Right renal cortex interstitium (tissue), 3 donors: ENCODE data around the gene C2. TPM values are rescaled to one million over a fixed set of nuclear protein-coding genes. Genes with fewer than 3 reads are reported as not detected.
"Not testable (repeated sequence)": the region's sequence is repeated elsewhere in the genome, so short reads cannot be mapped to it uniquely, and the experiment has no call there.

Experiments used
- DNase-seq, 3 donors: peaks; one replicate each; pipeline ENCODE4 v3.0.0-alpha.2; 2013; ENCODE audit warnings: low read depth in 3 of 3, low spot score in 2 of 3
- polyA plus RNA-seq, 3 donors: library from polyadenylated mRNA; unstranded; fragments of 120-200 nt; gene quantifications; one replicate each; pipeline ENCODE4 v1.2.1, GENCODE V29; 2013; ENCODE audit not compliant: insufficient read length in 3 of 3

The C2 gene
- polyA plus RNA-seq, 3 donors: 3.3 to 4.3 (median 4.0) TPM

DNA sequence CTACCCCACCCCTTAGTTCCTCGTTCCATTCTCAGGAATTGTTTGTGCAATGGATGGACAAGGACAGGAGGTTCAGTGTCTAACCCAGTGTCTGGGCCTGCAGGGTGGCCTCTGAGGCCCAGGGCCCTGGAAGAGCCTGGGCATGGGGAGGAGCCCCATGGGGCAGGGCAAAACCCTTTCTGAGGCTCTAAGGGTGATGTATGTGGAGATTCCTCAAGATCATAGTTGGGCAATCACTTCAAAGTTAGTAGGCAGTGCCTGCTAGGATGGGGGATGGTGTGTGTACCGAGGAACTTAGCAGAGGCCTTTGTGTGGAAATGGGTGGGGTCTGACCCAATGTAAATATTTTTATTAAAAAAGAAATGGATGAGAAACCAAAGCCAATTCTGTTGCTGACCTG is 6.7 kb upstream of the C2 start:
- no peak for DNase-seq

- DNase-seq: no peak
Observed at GRCh38 chr6:31922942-31923341, 4.6 kb upstream of the C2 start.

DNA sequence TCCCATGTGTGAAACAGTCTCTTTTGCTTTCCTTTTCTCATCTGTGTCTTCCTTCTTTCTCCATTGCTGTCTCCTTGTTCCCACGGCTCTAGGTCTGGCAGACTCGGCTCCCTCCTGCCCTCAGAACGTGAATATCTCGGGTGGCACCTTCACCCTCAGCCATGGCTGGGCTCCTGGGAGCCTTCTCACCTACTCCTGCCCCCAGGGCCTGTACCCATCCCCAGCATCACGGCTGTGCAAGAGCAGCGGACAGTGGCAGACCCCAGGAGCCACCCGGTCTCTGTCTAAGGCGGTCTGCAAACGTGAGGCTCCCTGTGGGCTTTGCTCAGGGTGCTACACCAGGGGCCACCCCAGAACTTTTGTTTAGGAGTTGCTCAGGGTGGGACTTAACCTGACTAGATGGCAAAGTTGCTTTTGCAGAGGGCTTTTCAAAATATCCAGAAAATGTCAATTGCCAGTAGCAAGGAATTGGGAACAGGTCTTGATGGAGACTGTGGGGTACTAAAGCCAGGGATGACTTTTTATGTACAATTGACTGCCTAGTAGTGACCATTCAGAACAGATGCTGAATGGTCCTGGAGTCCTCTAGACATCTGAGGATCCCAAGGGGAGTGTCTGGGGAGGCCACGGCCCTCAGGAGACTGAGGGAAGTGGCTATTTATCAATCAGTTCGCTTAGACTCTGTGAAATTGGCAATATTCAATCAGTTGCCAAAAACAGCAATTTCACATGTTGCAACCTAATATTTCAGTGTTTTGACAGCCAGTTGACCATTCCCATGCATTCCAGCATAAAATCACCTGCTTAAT is 550 bp downstream of the C2 start:
- no peak for DNase-seq

GRCh38 chr6:31928672-31928939 is 1.1 kb downstream of the C2 start:
- no peak for DNase-seq

- DNase-seq: no peak
Observed at GRCh38 chr6:31930962-31931361, 3.4 kb downstream of the C2 start.

DNA sequence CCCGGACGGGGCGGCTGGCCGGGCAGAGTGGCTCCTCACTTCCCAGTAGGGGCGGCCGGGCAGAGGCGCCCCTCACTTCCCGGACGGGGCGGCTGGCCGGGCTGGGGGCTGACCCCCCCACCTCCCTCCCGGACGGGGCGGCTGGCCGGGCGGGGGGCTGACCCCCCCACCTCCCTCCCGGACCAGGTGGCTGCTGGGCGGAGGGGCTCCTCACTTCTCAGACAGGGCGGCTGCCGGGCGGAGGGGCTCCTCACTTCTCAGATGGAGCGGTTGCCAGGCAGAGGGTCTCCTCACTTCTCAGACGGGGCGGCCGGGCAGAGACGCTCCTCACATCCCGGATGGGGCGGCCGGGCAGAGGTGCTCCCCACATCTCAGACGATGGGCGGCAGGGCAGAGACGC is 4.6 kb downstream of the C2 start:
- DNase-seq: not testable (repeated sequence)

- no peak for DNase-seq
Observed at GRCh38 chr6:31933537-31933936, 6.0 kb downstream of the C2 start.

GRCh38 chr6:31935021-31935420 is 7.5 kb downstream of the C2 start:
- no peak for DNase-seq

- DNase-seq: no peak
Observed at GRCh38 chr6:31935823-31936222, 8.3 kb downstream of the C2 start.

DNA sequence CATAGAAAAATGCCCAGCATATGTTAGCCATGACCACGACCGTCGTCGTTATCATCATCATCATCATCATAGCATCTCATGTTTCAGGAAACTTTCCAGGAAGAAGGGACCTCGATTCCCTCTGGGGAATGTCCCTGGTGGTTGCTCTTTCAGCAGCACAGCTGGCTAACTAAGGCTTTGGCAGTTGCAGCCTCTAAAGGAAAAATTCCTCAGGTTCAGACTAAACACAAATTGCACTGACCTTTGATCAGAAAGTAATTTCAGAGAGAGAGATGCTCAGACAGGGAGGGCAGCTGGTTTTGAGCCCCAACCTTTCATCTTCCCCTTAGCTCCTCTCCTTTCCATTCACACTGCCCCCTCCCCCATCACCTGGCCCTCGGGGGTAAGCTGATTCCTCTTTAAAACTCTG is 12.7 kb downstream of the C2 start:
- DNase-seq: no peak

- DNase-seq: no peak
Observed at GRCh38 chr6:31943742-31944141, 16.2 kb downstream of the C2 start.

- DNase-seq: no peak
Observed at GRCh38 chr6:31945154-31945506, 17.6 kb downstream of the C2 start.

GRCh38 chr6:31945507-31946369 is 18.2 kb downstream of the C2 start, which contains the start of gene CFB:
CFB (plus strand) TSS chr6:31946095; CDS start chr6:31946222, 127 bp downstream.
- no peak for DNase-seq

DNA sequence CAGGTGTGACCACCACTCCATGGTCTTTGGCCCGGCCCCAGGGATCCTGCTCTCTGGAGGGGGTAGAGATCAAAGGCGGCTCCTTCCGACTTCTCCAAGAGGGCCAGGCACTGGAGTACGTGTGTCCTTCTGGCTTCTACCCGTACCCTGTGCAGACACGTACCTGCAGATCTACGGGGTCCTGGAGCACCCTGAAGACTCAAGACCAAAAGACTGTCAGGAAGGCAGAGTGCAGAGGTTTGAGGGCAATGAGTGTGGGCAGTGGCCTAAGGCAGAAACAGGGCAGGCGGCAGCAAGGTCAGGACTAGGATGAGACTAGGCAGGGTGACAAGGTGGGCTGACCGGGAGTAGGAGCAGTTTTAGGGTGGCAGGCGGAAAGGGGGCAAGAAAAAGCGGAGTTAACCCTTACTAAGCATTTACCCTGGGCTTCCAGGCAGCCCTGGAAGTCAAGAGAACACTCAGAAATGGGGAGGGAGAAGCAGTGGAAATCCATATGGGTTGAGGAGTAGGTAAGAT is 18.9 kb downstream of the C2 start:
- DNase-seq: no peak

GRCh38 chr6:31947070-31947675 is 19.7 kb downstream of the C2 start:
- no peak for DNase-seq

- no peak for DNase-seq
Observed at GRCh38 chr6:31947864-31948263, 20.3 kb downstream of the C2 start.

GRCh38 chr6:31948306-31948705 is 20.8 kb downstream of the C2 start:
- no peak for DNase-seq

DNA sequence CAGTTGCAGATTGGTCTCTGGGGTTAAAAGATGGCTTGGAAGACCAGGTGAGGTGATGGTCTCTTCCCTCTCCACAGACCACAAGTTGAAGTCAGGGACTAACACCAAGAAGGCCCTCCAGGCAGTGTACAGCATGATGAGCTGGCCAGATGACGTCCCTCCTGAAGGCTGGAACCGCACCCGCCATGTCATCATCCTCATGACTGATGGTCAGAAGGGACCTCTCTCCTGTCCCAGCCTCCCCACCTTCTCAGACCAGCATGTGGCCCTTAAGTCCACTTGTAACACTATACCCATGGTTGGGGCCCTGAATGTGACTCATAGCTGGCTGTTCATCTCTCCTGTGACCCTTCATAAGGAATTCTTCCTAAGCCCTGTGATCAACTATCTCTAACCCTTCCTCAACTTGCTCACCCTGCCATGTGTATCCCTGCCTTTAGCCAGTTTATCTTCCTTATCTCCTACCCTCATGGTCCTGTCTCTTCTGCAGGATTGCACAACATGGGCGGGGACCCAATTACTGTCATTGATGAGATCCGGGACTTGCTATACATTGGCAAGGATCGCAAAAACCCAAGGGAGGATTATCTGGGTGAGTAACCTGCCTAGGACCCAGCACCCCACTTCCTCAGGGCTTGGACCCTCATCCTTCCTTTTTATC is 21.4 kb downstream of the C2 start:
- DNase-seq: no peak

GRCh38 chr6:31949926-31950548 is 22.5 kb downstream of the C2 start:
- no peak for DNase-seq

DNA sequence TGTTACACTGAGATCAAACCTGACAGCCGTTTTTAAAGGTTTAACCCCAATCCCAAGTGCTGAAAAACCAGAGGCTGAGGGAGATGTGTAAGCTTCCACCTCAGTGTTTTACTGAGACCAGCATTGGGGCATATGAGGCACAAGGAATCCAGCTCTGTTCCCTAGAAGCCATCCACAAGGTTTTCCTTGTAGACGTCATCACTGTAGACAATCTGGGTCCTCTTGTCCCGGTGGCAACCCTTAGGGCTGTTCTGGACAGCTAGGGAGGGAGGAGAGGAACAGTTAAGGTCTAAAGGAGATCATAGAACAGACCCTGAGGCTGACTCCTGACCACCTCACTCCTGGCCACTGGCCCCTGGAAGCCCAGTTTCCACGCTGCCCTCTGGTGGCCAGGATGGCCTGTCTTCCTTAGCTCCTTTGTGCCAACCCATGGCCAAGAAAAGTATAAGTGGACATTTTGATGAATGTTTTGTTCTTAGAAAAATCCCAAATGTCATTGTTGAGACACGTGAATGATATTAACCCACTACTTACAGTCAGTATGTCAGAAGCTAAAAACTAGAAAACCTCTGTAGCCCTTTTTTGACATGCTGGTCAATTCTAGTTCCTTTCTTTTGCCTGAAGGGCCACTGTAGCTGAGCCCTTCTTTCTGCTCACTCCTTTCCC is 24.8 kb downstream of the C2 start:
- DNase-seq: no peak
